IMR-90 (cell line): ENCODE measurements around the gene C3orf70. TPM values are rescaled to one million over a fixed set of nuclear protein-coding genes. Genes with fewer than 3 reads are reported as not detected.

Experiments used
- ATAC-seq: fragments of 200-7000 bp; cut with Tn5 transposase; 2 replicates; pipeline ENCODE4 v1.9.1; 2020; ENCODE audit warnings: low read depth, mild to moderate bottlenecking, moderate library complexity
- BruUV-seq: library from RNA; stranded (reverse); fragments of 400-500 nt; replicated peaks from 2 replicates; lab custom pipeline; 2021; lab: Mats Ljungman, UMichigan
- CTCF ChIA-PET: fragments of 300-600 bp; formaldehyde crosslinking; extraction: SDS; loops from one replicate; lab custom pipeline; 2021; ENCODE audit warnings: antibody characterized with exemption; lab: Yijun Ruan, JAX
- POLR2A ChIA-PET: fragments of 300-600 bp; sonication (Branson Sonifier 250); formaldehyde crosslinking; loops from one replicate; lab custom pipeline; 2022; ENCODE audit warnings: antibody characterized with exemption; ENCODE audit not compliant: unreplicated experiment; lab: Charles Lee
- DNase-seq: peaks from one replicate; pipeline ENCODE4 v3.0.0; 2013
- H2AFZ ChIP-seq: replicated peaks from 2 replicates; pipeline ENCODE3; 2013; ENCODE audit warnings: low read length, mild to moderate bottlenecking; ENCODE audit not compliant: poor library complexity
- H2AK5ac ChIP-seq: 2 replicates; pipeline ENCODE4 v1.6.1; 2013; ENCODE audit warnings: low read depth, low read length, inconsistent platforms
- H2AK9ac ChIP-seq: replicated peaks from 2 replicates; pipeline ENCODE3; 2013; ENCODE audit warnings: mild to moderate bottlenecking, low read depth, low read length, moderate library complexity; ENCODE audit not compliant: poor library complexity
- H2BK120ac ChIP-seq: 2 replicates; pipeline ENCODE4 v1.6.1; 2013; ENCODE audit warnings: low read depth, low read length, inconsistent platforms
- H2BK15ac ChIP-seq: 3 replicates; pipeline ENCODE4 v1.6.1; 2013; ENCODE audit warnings: low read depth, low read length, inconsistent platforms
- H2BK20ac ChIP-seq: 2 replicates; pipeline ENCODE4 v1.6.1; 2013; ENCODE audit warnings: low read depth, mild to moderate bottlenecking, inconsistent platforms, low read length, moderate library complexity
- H2BK5ac ChIP-seq: 2 replicates; pipeline ENCODE4 v1.6.1; 2013; ENCODE audit warnings: mild to moderate bottlenecking, low read depth, low read length, inconsistent platforms; ENCODE audit not compliant: poor library complexity, severe bottlenecking
- H3K14ac ChIP-seq: replicated peaks from 2 replicates; pipeline ENCODE4 v1.6.1; 2013; ENCODE audit warnings: low read depth, low read length, inconsistent platforms
- H3K18ac ChIP-seq: 2 replicates; pipeline ENCODE4 v1.6.1; 2013; ENCODE audit warnings: low read depth, low read length, control low read depth
- H3K23ac ChIP-seq: 2 replicates; pipeline ENCODE4 v1.6.1; 2013; ENCODE audit warnings: low read depth, low read length, inconsistent platforms
- H3K27ac ChIP-seq: 2 replicates; pipeline ENCODE4 v1.5.1; 2013; ENCODE audit warnings: mild to moderate bottlenecking, control low read depth, low read length; ENCODE audit not compliant: insufficient read depth
- H3K27me3 ChIP-seq: 2 replicates; pipeline ENCODE4 v1.6.1; 2013; ENCODE audit warnings: low read length; ENCODE audit not compliant: control insufficient read depth, insufficient read depth
- H3K36me3 ChIP-seq: 2 replicates; pipeline ENCODE4 v1.6.1; 2013; ENCODE audit warnings: low read length, mixed read lengths; ENCODE audit not compliant: control insufficient read depth, insufficient read depth
- H3K4ac ChIP-seq: 2 replicates; pipeline ENCODE4 v1.6.1; 2013; ENCODE audit warnings: low read depth, low read length, inconsistent platforms
- H3K4me1 ChIP-seq: 2 replicates; pipeline ENCODE4 v1.6.1; 2013; ENCODE audit warnings: low read length, mixed read lengths; ENCODE audit not compliant: control insufficient read depth, insufficient read depth
- H3K4me2 ChIP-seq: 2 replicates; pipeline ENCODE4 v1.6.1; 2013; ENCODE audit warnings: low read depth, mild to moderate bottlenecking, control low read depth, low read length, moderate library complexity
- H3K4me3 ChIP-seq: 2 replicates; pipeline ENCODE4 v1.5.1; 2013; ENCODE audit warnings: low read depth, mild to moderate bottlenecking, control low read depth, low read length, moderate library complexity; ENCODE audit not compliant: insufficient read depth
- H3K56ac ChIP-seq: 2 replicates; pipeline ENCODE4 v1.6.1; 2013; ENCODE audit warnings: low read length, inconsistent platforms; ENCODE audit not compliant: insufficient read depth; ENCODE audit errors: extremely low read depth
- H3K79me1 ChIP-seq, 2 experiments: 2 replicates each; pipeline ENCODE4 v1.6.1; 2013; ENCODE audit warnings: low read length in 2 of 2, inconsistent platforms in 1 of 2, low read depth in 1 of 2
- H3K9ac ChIP-seq: 2 replicates; pipeline ENCODE4 v1.6.1; 2013; ENCODE audit warnings: low read depth, low read length, control low read depth
- H3K9me1 ChIP-seq: 2 replicates; pipeline ENCODE4 v1.6.1; 2013; ENCODE audit warnings: low read length, inconsistent platforms; ENCODE audit not compliant: insufficient read depth
- H3K9me3 ChIP-seq: 2 replicates; pipeline ENCODE4 v1.6.1; 2013; ENCODE audit warnings: low read length; ENCODE audit not compliant: control insufficient read depth, insufficient read depth
- H4K20me1 ChIP-seq: 2 replicates; pipeline ENCODE4 v1.6.1; 2013; ENCODE audit warnings: low read length, inconsistent platforms; ENCODE audit not compliant: insufficient read depth
- H4K5ac ChIP-seq: 2 replicates; pipeline ENCODE4 v1.6.1; 2013; ENCODE audit warnings: mild to moderate bottlenecking, low read depth, low read length, control low read depth
- H4K8ac ChIP-seq, 2 experiments: 2 replicates each; pipeline ENCODE4 v1.6.1; 2013; ENCODE audit warnings: low read depth in 2 of 2, low read length in 2 of 2, control low read depth in 1 of 2, inconsistent platforms in 1 of 2
- H4K91ac ChIP-seq: 2 replicates; pipeline ENCODE4 v1.6.1; 2013; ENCODE audit warnings: low read depth, low read length, inconsistent platforms; ENCODE audit not compliant: insufficient read depth
- BHLHE40 ChIP-seq: fragments of 150-350 bp; IDR thresholded peaks from 2 replicates; pipeline ENCODE4 v1.6.1; 2016; ENCODE audit warnings: mild to moderate bottlenecking, low read depth, low read length
- CEBPB ChIP-seq: IDR thresholded peaks from 2 replicates; pipeline ENCODE4 v1.6.1; 2012; ENCODE audit warnings: low read depth, low read length, improper control_type of control experiment
- CHD1 ChIP-seq: IDR thresholded peaks from 2 replicates; pipeline ENCODE4 v1.6.1; 2012; ENCODE audit warnings: low read depth, low read length, improper control_type of control experiment
- FOS ChIP-seq: fragments of 150-350 bp; IDR thresholded peaks from 2 replicates; pipeline ENCODE4 v1.6.1; 2016; ENCODE audit warnings: low read depth, low read length
- MAFK ChIP-seq: IDR thresholded peaks from 2 replicates; pipeline ENCODE4 v1.6.1; 2012; ENCODE audit warnings: low read depth, low read length, improper control_type of control experiment
- MXI1 ChIP-seq: IDR thresholded peaks from 2 replicates; pipeline ENCODE4 v1.6.1; 2012; ENCODE audit warnings: low read depth, mild to moderate bottlenecking, low read length, moderate library complexity, borderline replicate concordance
- NFE2L2 ChIP-seq: fragments of 150-350 bp; IDR thresholded peaks from 2 replicates; pipeline ENCODE4 v1.6.1; 2016; ENCODE audit warnings: low read depth, mild to moderate bottlenecking, low read length
- POLR2A ChIP-seq: IDR thresholded peaks from 2 replicates; pipeline ENCODE4 v1.6.1; 2012; ENCODE audit warnings: mild to moderate bottlenecking, low read depth, low read length
- SMC3 ChIP-seq: fragments of 150-350 bp; IDR thresholded peaks from 2 replicates; pipeline ENCODE4 v1.6.1; 2016; ENCODE audit warnings: low read depth, mild to moderate bottlenecking, antibody characterized with exemption, low read length, moderate library complexity
- USF2 ChIP-seq: fragments of 150-350 bp; IDR thresholded peaks from 2 replicates; pipeline ENCODE4 v1.6.1; 2017; ENCODE audit warnings: mild to moderate bottlenecking, antibody characterized with exemption, low read length, low read depth
- WGBS, 2 experiments: methylation state at CpG; one replicate each; pipeline versions ENCODE4 v1.1.5 to v1.1.7; 2013; ENCODE audit warnings: missing lambda C conversion rate in 2 of 2; ENCODE audit not compliant: insufficient read length in 1 of 2; ENCODE audit errors: extremely low coverage in 2 of 2; 5-methylcytosine and 5-hydroxymethylcytosine counted together
- dilution Hi-C: fragments of 300-500 bp; cut with HindIII; formaldehyde crosslinking; loops from one replicate; pipeline ENCODE4 v1.14.3; 2018; ENCODE audit warnings: low sequenced_read_pairs; ENCODE audit not compliant: unreplicated experiment
- in situ Hi-C: fragments of 300-500 bp; cut with MboI; formaldehyde crosslinking; loops from 3 replicates; pipeline ENCODE4 v1.14.3; 2019; ENCODE audit warnings: low sequenced_read_pairs, inconsistent platforms, mixed read lengths
- intact Hi-C: fragments of 100-400 bp; cut with micrococcal nuclease; formaldehyde crosslinking; loops from 2 replicates; pipeline ENCODE4 v1.10.0; 2022
- polyA plus RNA-seq, 3 experiments: library from polyadenylated mRNA; depleted of rRNA; stranded (reverse); fragments of >200 nt; gene quantifications; 2 replicates each; pipeline ENCODE4 v1.2.3, GENCODE V29; 2012; ENCODE audit warnings: low replicate concordance in 1 of 3
- total RNA-seq: library from RNA; depleted of rRNA; stranded (reverse); fragments of >200 nt; gene quantifications from 2 replicates; pipeline ENCODE4 v1.2.3, GENCODE V29; 2012
- TF ChIP-seq, protein P1 (sequence below): conservative IDR thresholded peaks from 2 replicates; pipeline ENCODE4 v1.5.1; 2012; ENCODE audit warnings: mild to moderate bottlenecking, low read depth, low read length, improper control_type of control experiment
- TF ChIP-seq, protein P2 (sequence below): fragments of 150-350 bp; IDR thresholded peaks from 2 replicates; pipeline ENCODE4 v1.6.1; 2016; ENCODE audit warnings: low read depth, mild to moderate bottlenecking, low read length, moderate library complexity, borderline replicate concordance

Gene C3orf70
- total and polyA plus RNA-seq, 2 of the 4 experiments (the other 2 are of a cell fraction): 0.96 to 1.8 TPM

- dilution Hi-C loops (no loop called here), intact Hi-C loops (no loop called here), in situ Hi-C loops (no loop called here)
- no peak overlapping the region for H2AFZ ChIP-seq
- no peak overlapping the region for H3K9ac ChIP-seq
- H4K91ac ChIP-seq: no peak overlapping the region
- TF ChIP-seq MXI1 (no peak), MAFK (no peak), CEBPB (no peak), USF2 (no peak), CHD1 (no peak), SMC3 (no peak), NFE2L2 (no peak), FOS (no peak), POLR2A (no peak), BHLHE40 (no peak)
- TF ChIP-seq, protein P1, sequence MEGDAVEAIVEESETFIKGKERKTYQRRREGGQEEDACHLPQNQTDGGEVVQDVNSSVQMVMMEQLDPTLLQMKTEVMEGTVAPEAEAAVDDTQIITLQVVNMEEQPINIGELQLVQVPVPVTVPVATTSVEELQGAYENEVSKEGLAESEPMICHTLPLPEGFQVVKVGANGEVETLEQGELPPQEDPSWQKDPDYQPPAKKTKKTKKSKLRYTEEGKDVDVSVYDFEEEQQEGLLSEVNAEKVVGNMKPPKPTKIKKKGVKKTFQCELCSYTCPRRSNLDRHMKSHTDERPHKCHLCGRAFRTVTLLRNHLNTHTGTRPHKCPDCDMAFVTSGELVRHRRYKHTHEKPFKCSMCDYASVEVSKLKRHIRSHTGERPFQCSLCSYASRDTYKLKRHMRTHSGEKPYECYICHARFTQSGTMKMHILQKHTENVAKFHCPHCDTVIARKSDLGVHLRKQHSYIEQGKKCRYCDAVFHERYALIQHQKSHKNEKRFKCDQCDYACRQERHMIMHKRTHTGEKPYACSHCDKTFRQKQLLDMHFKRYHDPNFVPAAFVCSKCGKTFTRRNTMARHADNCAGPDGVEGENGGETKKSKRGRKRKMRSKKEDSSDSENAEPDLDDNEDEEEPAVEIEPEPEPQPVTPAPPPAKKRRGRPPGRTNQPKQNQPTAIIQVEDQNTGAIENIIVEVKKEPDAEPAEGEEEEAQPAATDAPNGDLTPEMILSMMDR: no peak
- TF ChIP-seq, protein P2, sequence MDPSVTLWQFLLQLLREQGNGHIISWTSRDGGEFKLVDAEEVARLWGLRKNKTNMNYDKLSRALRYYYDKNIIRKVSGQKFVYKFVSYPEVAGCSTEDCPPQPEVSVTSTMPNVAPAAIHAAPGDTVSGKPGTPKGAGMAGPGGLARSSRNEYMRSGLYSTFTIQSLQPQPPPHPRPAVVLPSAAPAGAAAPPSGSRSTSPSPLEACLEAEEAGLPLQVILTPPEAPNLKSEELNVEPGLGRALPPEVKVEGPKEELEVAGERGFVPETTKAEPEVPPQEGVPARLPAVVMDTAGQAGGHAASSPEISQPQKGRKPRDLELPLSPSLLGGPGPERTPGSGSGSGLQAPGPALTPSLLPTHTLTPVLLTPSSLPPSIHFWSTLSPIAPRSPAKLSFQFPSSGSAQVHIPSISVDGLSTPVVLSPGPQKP: no peak
- ATAC-seq (no peak), DNase-seq (no peak)
- no peaks in the 10 kb centered on the region for H3K36me3 ChIP-seq
- H3K27ac ChIP-seq: no peak overlapping the region
- no peak overlapping the region for H2AK5ac ChIP-seq
- BruUV-seq: no TSS peak
- H4K8ac ChIP-seq: no peak overlapping the region
- H3K14ac ChIP-seq: no peak overlapping the region
- no peak overlapping the region for H3K18ac ChIP-seq
- no peak overlapping the region for H2BK15ac ChIP-seq
- no peak overlapping the region for H3K56ac ChIP-seq
- H2AK9ac ChIP-seq: no peak overlapping the region
- no peaks in the 10 kb centered on the region for H3K9me3 ChIP-seq
- H2BK120ac ChIP-seq: no peak overlapping the region
- CTCF ChIA-PET: no interaction called here
- no peaks in the 10 kb centered on the region for H3K9me1 ChIP-seq
- H3K79me1 ChIP-seq: no peaks in the 10 kb centered on the region
- H3K4me1 ChIP-seq: no peaks in the 10 kb centered on the region
- no peak overlapping the region for H3K4me3 ChIP-seq
- no peak overlapping the region for H3K4me2 ChIP-seq
- no peaks in the 10 kb centered on the region for H4K20me1 ChIP-seq
- no peak overlapping the region for H2BK20ac ChIP-seq
- H3K27me3 ChIP-seq: no peaks in the 10 kb centered on the region
- H4K5ac ChIP-seq: no peak overlapping the region
- no peak overlapping the region for H3K4ac ChIP-seq
- H3K23ac ChIP-seq: no peak overlapping the region
- H2BK5ac ChIP-seq: no peak overlapping the region
- 100% methylated on average over 1 of the region's 3 CpGs; no CpG with 5 or more reads in 1 of the 2 experiments for WGBS, 2 experiments
- POLR2A ChIA-PET: no interaction called here
These were observed 26.7 kb downstream of the C3orf70 start for GRCh38 chr3:185126201-185126600.
